Effector memory CD4-positive, alpha-beta T cell (primary cell): ENCODE measurements around the gene PSPH.

Source experiments
- DNase-seq, 3 donors: peaks; one replicate each; pipeline ENCODE4 v3.0.0-alpha.2; 2020
- H3K27ac ChIP-seq: 2 replicates; pipeline ENCODE4 v1.7.0; 2013; ENCODE audit warnings: mild to moderate bottlenecking, low read length, moderate library complexity; ENCODE audit not compliant: insufficient read depth, poor library complexity, severe bottlenecking
- H3K27me3 ChIP-seq: replicated peaks from 2 replicates; pipeline ENCODE4 v1.7.0; 2013; ENCODE audit warnings: mild to moderate bottlenecking, low read length; ENCODE audit not compliant: insufficient read depth, control insufficient read depth, poor library complexity, severe bottlenecking
- H3K36me3 ChIP-seq: 2 replicates; pipeline ENCODE4 v1.7.0; 2013; ENCODE audit warnings: mild to moderate bottlenecking, low read length, moderate library complexity; ENCODE audit not compliant: control insufficient read depth, insufficient read depth
- H3K4me1 ChIP-seq: 2 replicates; pipeline ENCODE4 v1.7.0; 2013; ENCODE audit warnings: low read length, mild to moderate bottlenecking; ENCODE audit not compliant: control insufficient read depth, insufficient read depth, poor library complexity, severe bottlenecking
- H3K4me3 ChIP-seq: 2 replicates; pipeline ENCODE4 v1.7.0; 2013; ENCODE audit warnings: low read length, low read depth, mild to moderate bottlenecking; ENCODE audit not compliant: insufficient read depth, poor library complexity, severe bottlenecking
- H3K9me3 ChIP-seq: 2 replicates; pipeline ENCODE4 v1.7.0; 2013; ENCODE audit warnings: mild to moderate bottlenecking, low read length, moderate library complexity; ENCODE audit not compliant: control insufficient read depth

PSPH gene

DNA sequence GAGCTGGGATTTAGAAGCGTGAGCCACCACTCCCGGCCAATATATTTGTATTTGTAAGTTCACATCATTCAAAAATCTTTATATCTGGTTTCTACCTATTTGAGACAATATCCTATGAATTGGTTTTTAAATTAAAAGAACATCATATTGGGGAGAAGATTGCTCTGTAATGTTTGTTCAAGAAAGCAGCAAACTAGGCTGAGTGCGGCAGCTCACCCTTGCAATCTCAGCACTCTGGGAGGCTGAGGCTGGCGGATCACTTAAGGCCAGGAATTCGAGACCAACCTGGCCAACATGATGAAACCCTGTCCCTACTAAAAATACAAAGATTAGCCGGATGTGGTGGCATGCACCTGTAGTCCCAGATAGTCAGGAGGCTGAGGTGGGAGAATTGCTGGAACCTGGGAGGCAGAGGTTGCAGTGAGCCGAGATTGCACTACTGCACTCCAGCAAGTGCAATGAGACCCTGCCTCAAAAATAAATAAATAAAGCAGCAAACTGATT is 77.4 kb downstream of the PSPH start:
- no peak for DNase-seq
- Histone ChIP-seq H3K4me3 (no peak overlapping the region), H3K27me3 (no peaks in the 10 kb centered on the region), H3K36me3 (peaks cover 12% of the 10 kb centered on the region), H3K27ac (no peak overlapping the region), H3K9me3 (no peaks in the 10 kb centered on the region), H3K4me1 (no peaks in the 10 kb centered on the region)

DNA sequence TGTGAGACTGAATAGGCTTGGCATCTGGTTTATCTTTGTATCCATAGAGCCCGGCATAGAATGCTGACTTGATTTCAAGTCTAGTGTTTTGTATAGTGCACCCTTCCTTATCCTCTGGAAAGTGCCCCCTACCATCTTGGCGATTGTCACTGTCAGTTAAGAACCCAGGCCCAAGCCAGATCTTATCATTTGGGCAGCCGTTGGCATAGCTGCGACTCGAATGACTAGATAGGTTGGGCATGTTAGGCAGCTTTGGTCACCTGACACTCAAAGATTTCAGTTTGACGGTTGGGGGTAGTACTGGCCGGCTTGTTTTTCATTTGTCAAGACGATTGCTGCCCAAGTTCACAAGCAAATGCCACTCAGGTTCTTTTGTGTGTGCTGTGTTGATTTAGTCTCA is 80.3 kb downstream of the PSPH start:
- H3K27me3 ChIP-seq = no peaks in the 10 kb centered on the region
- no peak for DNase-seq
- no peak overlapping the region for H3K4me3 ChIP-seq
- H3K4me1 ChIP-seq = no peaks in the 10 kb centered on the region
- peaks cover 3% of the 10 kb centered on the region for H3K36me3 ChIP-seq
- H3K9me3 ChIP-seq = no peaks in the 10 kb centered on the region
- H3K27ac ChIP-seq = no peak overlapping the region

DNA sequence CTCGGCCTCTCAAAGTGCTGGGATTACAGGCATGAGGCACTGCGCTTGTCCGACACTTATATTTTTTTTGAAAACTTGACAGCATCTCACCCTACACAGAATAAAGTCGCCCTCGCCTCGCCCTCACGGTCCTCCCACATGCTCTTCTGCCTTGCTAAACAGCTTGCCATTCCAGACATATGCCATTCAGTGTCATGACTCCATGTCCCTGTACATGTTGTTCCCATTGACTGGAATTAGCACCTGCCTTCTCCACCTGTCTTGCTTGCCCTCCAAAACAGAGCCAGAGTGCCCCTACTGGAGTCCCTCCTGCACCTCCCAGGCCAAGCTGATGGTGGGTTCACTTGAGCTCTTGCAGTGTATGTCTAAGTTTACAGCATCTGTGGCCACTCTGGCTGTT is 80.7 kb downstream of the PSPH start:
- H3K4me3 ChIP-seq = no peak overlapping the region
- no peak overlapping the region for H3K27ac ChIP-seq
- no peaks in the 10 kb centered on the region for H3K27me3 ChIP-seq
- H3K9me3 ChIP-seq = no peaks in the 10 kb centered on the region
- H3K36me3 ChIP-seq = peaks cover 3% of the 10 kb centered on the region
- H3K4me1 ChIP-seq = no peaks in the 10 kb centered on the region
- no peak for DNase-seq

DNA sequence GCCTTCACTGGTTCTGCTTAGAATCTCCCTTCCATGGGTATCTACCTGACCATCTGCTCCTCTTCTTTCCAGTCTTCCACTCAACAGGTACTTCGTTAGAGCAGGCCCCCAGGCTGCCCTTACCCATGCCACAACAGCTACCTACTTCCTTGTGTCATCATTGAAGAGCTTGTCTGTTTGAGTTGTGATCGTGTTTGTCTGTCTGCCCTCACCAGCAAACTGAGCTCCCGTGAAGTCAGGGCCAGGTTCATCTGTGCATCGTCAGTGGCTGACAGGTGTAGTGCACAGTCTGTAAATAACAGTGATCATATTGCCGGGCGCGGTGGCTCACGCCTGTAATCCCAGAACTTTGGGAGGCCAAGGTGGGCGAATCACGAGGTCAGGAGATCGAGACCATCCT is 81.9 kb downstream of the PSPH start:
- Histone ChIP-seq H3K4me1 (no peaks in the 10 kb centered on the region), H3K9me3 (no peaks in the 10 kb centered on the region), H3K27me3 (no peaks in the 10 kb centered on the region)

DNA sequence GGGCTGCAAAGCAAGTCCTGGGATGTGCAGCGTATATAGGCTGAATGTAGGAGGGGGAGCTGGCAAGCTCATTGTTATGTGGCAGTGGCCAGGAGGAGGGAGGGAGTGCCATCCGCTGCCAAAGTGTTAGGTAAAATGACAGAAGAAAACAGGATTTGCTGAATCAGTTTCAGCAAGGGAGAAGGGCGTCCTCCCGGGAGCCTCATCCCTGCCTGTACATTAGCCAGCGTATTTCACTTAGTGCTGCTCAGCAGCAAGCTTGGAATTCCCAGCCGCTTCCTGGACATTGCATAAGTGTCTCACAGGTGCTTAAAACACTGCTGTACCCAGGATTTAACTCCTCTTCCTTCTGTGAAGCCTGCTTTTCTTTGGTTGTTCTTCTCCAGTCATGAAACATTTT is 84.4 kb downstream of the PSPH start:
- Histone ChIP-seq H3K4me1 (peaks cover 8% of the 10 kb centered on the region), H3K27me3 (no peaks in the 10 kb centered on the region), H3K36me3 (peaks cover 3% of the 10 kb centered on the region), H3K27ac (no peak overlapping the region), H3K9me3 (no peaks in the 10 kb centered on the region), H3K4me3 (no peak overlapping the region)
- no peak for DNase-seq

More for the DNA sequence above, 81.9 kb downstream of the PSPH start:
- DNase-seq = no peak
- H3K27ac ChIP-seq = no peak overlapping the region
- H3K36me3 ChIP-seq = peaks cover 3% of the 10 kb centered on the region
- H3K4me3 ChIP-seq = no peak overlapping the region

DNA sequence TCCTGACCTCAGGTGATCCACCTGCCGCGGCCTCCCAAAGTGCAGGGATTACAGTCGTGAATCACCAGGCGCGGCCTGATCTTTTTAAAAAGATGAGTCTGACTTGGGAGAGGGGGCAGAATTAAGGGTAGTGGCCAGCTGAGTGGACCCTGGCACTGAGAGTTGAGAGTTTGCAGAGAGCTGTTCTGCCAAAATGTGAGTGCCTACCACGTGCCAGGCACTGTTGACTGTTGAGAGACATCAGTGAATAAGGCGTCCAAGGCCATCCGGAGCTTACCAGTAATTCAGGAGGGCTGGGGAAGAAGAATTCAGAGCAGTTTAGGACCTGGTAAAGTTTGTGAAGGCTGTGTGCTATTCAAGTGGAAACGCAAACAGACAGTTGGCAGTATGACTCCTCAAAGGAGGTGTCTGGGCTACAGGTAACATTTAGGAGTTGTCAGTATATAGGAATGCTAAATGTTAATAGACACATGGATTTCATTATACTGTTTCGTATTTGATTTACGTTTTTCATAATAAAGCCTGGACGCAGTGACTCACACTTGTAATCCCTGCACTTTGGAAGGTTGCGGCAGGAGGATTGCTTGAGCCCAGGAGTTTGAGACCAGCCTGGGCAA is 85.3 kb downstream of the PSPH start:
- DNase-seq = no peak
- Histone ChIP-seq H3K4me1 (peaks cover 8% of the 10 kb centered on the region), H3K27ac (no peak overlapping the region), H3K27me3 (no peaks in the 10 kb centered on the region), H3K9me3 (no peaks in the 10 kb centered on the region), H3K36me3 (peaks cover 3% of the 10 kb centered on the region), H3K4me3 (no peak overlapping the region)

DNA sequence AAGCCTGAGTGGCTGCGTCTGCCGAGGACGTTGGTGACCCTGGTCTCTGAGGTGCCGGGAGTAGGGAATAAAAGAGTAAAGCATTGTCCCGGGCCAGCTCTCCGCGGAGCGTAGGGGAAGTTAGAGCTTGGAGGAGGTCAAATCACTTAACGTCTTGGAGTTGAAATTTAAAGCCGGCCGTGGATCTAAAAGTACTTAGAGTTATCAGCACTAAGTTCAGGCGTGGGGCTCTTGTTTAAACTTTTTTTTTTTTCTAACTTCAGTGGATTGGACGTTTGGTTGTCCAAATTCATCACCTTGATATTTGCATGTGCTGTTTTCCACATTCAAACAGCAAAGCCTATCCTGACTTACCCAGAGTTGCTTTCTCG is 86.2 kb downstream of the PSPH start:
- peaks cover 8% of the 10 kb centered on the region for H3K4me1 ChIP-seq
- no peaks in the 10 kb centered on the region for H3K27me3 ChIP-seq
- peaks cover 3% of the 10 kb centered on the region for H3K36me3 ChIP-seq
- H3K9me3 ChIP-seq = no peaks in the 10 kb centered on the region
- peak overlapping the region; percentile 72 for H3K4me3 ChIP-seq
- H3K27ac ChIP-seq = peak overlapping the region; percentile 77
- no peak for DNase-seq

DNA sequence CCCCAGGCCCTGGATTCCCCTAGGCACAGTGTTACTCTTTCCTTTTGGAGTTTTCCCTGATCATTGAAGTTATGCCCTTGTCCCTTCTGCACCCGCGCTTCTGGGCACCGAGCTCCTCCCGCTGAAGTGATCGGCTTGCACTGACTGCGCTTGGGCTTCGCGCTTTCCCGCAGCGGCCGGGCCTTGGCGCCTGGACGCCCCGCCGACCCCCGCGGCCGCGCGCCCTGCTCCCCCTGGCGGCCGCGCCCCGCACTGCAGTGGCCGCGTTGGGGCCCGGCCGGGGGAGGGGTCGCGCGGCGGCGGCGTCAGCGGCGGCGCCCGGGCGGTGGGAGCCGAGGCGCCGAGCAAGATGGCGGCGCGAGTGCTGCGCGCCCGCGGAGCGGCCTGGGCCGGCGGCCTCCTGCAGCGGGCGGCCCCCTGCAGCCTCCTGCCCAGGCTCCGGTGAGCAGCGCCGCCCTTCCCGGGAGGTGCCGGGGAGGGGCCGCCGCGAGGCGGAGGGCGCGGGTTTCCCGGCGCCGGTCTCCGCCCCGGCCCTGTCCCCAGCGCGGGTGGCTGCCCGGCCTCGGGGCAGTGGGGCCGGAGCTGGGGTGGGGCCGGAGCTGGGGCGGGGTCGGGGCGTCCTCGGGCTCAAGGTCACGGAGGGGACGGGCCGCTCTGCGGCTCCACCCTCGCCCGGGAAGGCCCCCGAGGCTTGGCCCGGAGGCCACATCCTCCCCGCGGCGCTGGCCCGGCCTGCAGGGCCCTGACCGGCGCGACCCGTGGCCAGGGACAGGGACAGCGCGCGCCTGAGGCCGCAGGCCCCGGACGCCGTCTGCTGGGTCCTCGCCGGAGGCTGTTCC is 86.8 kb downstream of the PSPH start, which contains the start of gene NIPSNAP2:
TSS of gene NIPSNAP2 (plus strand) at position 325 of the 839 bp plus-strand sequence. CDS start at position 350, 25 bp downstream.
- Histone ChIP-seq H3K27me3 (no peaks in the 10 kb centered on the region), H3K9me3 (no peaks in the 10 kb centered on the region), H3K27ac (peak within 1 kb of the TSS; percentile 77), H3K4me3 (peak within 1 kb of the TSS; percentile 72), H3K4me1 (peaks cover 8% of the 10 kb centered on the region), H3K36me3 (peaks cover 3% of the 10 kb centered on the region)
- peak; percentile 36 to 54 (median 43) for DNase-seq

DNA sequence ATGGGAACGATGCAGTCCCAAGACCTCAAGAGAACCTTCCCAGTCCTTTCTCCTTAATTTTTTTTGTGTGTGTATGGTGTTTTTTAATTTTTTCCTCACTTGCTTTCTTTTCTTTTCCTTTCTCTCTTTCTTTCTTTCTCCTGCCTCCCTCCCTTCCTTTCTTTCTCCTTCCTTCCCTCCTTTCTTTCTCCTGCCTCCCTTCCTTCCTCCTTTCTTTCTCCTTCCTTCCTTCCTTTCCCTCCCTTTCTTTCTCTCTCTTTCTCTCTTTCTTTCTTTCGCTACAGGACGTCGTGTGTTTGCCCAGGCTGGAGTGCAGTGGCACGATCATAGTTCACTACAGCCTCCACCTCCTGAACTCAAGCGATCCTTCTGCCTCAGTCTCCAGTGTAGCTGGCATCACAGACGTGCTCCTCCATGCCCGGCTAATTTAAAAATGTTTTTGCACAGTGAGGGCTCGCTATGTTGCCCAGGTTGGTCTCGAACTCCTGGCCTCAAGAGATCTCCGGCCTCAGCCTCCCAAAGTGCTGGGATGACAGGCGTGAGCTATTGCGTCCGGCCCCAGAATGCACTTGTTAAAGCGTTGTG is 87.6 kb downstream of the PSPH start:
- DNase-seq = no peak
- Histone ChIP-seq H3K27ac (peak overlapping the region; percentile 77), H3K4me1 (peaks cover 8% of the 10 kb centered on the region), H3K4me3 (peak overlapping the region; percentile 66), H3K9me3 (no peaks in the 10 kb centered on the region), H3K36me3 (peaks cover 3% of the 10 kb centered on the region), H3K27me3 (no peaks in the 10 kb centered on the region)

DNA sequence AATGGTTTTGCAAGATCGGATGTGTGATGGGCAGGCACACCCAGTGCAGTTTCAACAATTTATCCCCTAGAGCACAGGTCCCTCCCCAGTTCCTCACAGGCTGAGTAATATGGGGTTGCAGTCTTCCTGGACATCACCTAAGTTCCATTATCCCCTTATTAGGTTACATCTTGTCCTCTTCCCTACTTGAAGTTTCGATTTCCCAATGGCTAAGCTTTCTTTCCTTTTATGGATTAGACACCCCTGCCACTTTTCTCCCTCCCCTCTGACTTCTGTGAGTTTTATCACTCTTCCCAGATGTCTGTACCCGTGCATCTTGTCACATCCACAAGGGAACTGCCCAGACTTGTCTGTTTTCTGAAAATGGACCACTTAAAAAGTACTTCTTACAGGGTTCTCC is 89.2 kb downstream of the PSPH start:
- peaks cover under 1% of the 10 kb centered on the region for H3K36me3 ChIP-seq
- H3K27ac ChIP-seq = no peak overlapping the region
- H3K27me3 ChIP-seq = no peaks in the 10 kb centered on the region
- peaks cover 8% of the 10 kb centered on the region for H3K4me1 ChIP-seq
- no peak for DNase-seq
- no peak overlapping the region for H3K4me3 ChIP-seq
- H3K9me3 ChIP-seq = no peaks in the 10 kb centered on the region
